Measurements from ENCODE around the gene SFXN2. TPM values are rescaled to one million over a fixed set of nuclear protein-coding genes. Genes with fewer than 3 reads are reported as not detected.

Gene SFXN2
- total RNA-seq, 1 donor from 2014 or later, result 6.3 TPM

GRCh38 chr10:102676534-102677315 lies 37.7 kb upstream of the SFXN2 start:
- TF ChIP-seq CTCF (IDR thresholded peaks at IDR 0.05; ENCODE audit: unreplicated experiment), result no peak
- Mint-ChIP-seq H3K27ac (ENCODE audit: unreplicated experiment) (no peak overlapping the region), H3K4me3 (ENCODE audit: unreplicated experiment) (no peak overlapping the region), H3K27me3 (ENCODE audit: unreplicated experiment) (peaks cover 12% of the 10 kb centered on the region), H3K4me1 (ENCODE audit: unreplicated experiment) (peaks cover 48% of the 10 kb centered on the region), H3K36me3 (ENCODE audit: low read depth, unreplicated experiment) (no peaks in the 10 kb centered on the region), H3K9me3 (ENCODE audit: unreplicated experiment) (no peaks in the 10 kb centered on the region)
- DNase-seq (ENCODE audit: low spot score), result no peak

GRCh38 chr10:102677331-102678067 lies 36.9 kb upstream of the SFXN2 start:
- no peaks in the 10 kb centered on the region for H3K36me3 Mint-ChIP-seq (ENCODE audit: low read depth, unreplicated experiment)
- peaks cover 12% of the 10 kb centered on the region for H3K27me3 Mint-ChIP-seq (ENCODE audit: unreplicated experiment)
- no peaks in the 10 kb centered on the region for H3K9me3 Mint-ChIP-seq (ENCODE audit: unreplicated experiment)
- DNase-seq (ENCODE audit: low spot score), result no peak
- peaks cover 48% of the 10 kb centered on the region for H3K4me1 Mint-ChIP-seq (ENCODE audit: unreplicated experiment)
- TF ChIP-seq CTCF (IDR thresholded peaks at IDR 0.05; ENCODE audit: unreplicated experiment), result no peak
- no peak overlapping the region for H3K4me3 Mint-ChIP-seq (ENCODE audit: unreplicated experiment)
- peak overlapping the region; percentile 38 for H3K27ac Mint-ChIP-seq (ENCODE audit: unreplicated experiment)

GRCh38 chr10:102678068-102678400 lies 36.4 kb upstream of the SFXN2 start:
- no peaks in the 10 kb centered on the region for H3K9me3 Mint-ChIP-seq (ENCODE audit: unreplicated experiment)
- peak overlapping the region; percentile 38 for H3K27ac Mint-ChIP-seq (ENCODE audit: unreplicated experiment)
- peaks cover 48% of the 10 kb centered on the region for H3K4me1 Mint-ChIP-seq (ENCODE audit: unreplicated experiment)
- no peak for DNase-seq (ENCODE audit: low spot score)
- no peak overlapping the region for H3K4me3 Mint-ChIP-seq (ENCODE audit: unreplicated experiment)
- H3K36me3 Mint-ChIP-seq (ENCODE audit: low read depth, unreplicated experiment), result no peaks in the 10 kb centered on the region
- peaks cover 12% of the 10 kb centered on the region for H3K27me3 Mint-ChIP-seq (ENCODE audit: unreplicated experiment)
- no peak for TF ChIP-seq CTCF (IDR thresholded peaks at IDR 0.05; ENCODE audit: unreplicated experiment)

GRCh38 chr10:102678842-102679289 lies 35.6 kb upstream of the SFXN2 start:
- Mint-ChIP-seq H3K36me3 (ENCODE audit: low read depth, unreplicated experiment) (peaks cover 2% of the 10 kb centered on the region), H3K9me3 (ENCODE audit: unreplicated experiment) (no peaks in the 10 kb centered on the region), H3K27me3 (ENCODE audit: unreplicated experiment) (peaks cover 10% of the 10 kb centered on the region), H3K4me3 (ENCODE audit: unreplicated experiment) (peak overlapping the region; percentile 47), H3K4me1 (ENCODE audit: unreplicated experiment) (peaks cover 41% of the 10 kb centered on the region), H3K27ac (ENCODE audit: unreplicated experiment) (no peak overlapping the region)
- peak; percentile 60 for TF ChIP-seq CTCF (IDR thresholded peaks at IDR 0.05; ENCODE audit: unreplicated experiment)
- DNase-seq (ENCODE audit: low spot score), result peak; percentile 85

GRCh38 chr10:102679596-102679995 lies 34.8 kb upstream of the SFXN2 start:
- no peak for TF ChIP-seq CTCF (IDR thresholded peaks at IDR 0.05; ENCODE audit: unreplicated experiment)
- H3K4me1 Mint-ChIP-seq (ENCODE audit: unreplicated experiment), result peaks cover 36% of the 10 kb centered on the region
- DNase-seq (ENCODE audit: low spot score), result no peak
- no peak overlapping the region for H3K4me3 Mint-ChIP-seq (ENCODE audit: unreplicated experiment)
- peaks cover 7% of the 10 kb centered on the region for H3K27me3 Mint-ChIP-seq (ENCODE audit: unreplicated experiment)
- no peak overlapping the region for H3K27ac Mint-ChIP-seq (ENCODE audit: unreplicated experiment)
- no peaks in the 10 kb centered on the region for H3K9me3 Mint-ChIP-seq (ENCODE audit: unreplicated experiment)
- peaks cover 3% of the 10 kb centered on the region for H3K36me3 Mint-ChIP-seq (ENCODE audit: low read depth, unreplicated experiment)

All from endothelial cell (in vitro differentiated cells).